ENCODE data around the gene LIMK1. TPM values are rescaled to one million over a fixed set of nuclear protein-coding genes. Genes with fewer than 3 reads are reported as not detected.

LIMK1 gene
- total and polyA plus RNA-seq, 2 of the 13 experiments (the other 11 are each of a cell fraction or from before 2014, with no cell fraction given) = 8.9 to 18.8 TPM

GRCh38 chr7:74068378-74069085, 15.1 kb upstream of the LIMK1 start:
- TF ChIP-seq REPIN1 (CRISPR knock-in tag; IDR thresholded peaks at IDR 0.05; ENCODE audit: borderline replicate concordance, low read depth) = no peak
- TF ChIP-seq CBFB (CRISPR knock-in tag; IDR thresholded peaks at IDR 0.05) = no peak
- no peak for TF ChIP-seq ZNF768 (CRISPR knock-in tag; IDR thresholded peaks at IDR 0.05)
- TF ChIP-seq KDM6A (CRISPR knock-in tag; IDR thresholded peaks at IDR 0.05; ENCODE audit: low read depth) = no peak
- no peak for TF ChIP-seq NFIB (CRISPR knock-in tag; IDR thresholded peaks at IDR 0.05; ENCODE audit: borderline replicate concordance)
- TF ChIP-seq HNF1A (IDR thresholded peaks at IDR 0.05; ENCODE audit: low read depth) = no peak
- TF ChIP-seq HNF1A (CRISPR knock-in tag; IDR thresholded peaks at IDR 0.05; ENCODE audit: borderline replicate concordance) = no peak
- no peak for TF ChIP-seq BRCA1 (CRISPR knock-in tag; IDR thresholded peaks at IDR 0.05)
- no peak for TF ChIP-seq ZNF580 (CRISPR knock-in tag; IDR thresholded peaks at IDR 0.05; ENCODE audit: borderline replicate concordance, low read depth)
- TF ChIP-seq TMF1 (CRISPR knock-in tag; IDR thresholded peaks at IDR 0.05; ENCODE audit: low read depth) = no peak
- no peak for TF ChIP-seq ATM (IDR thresholded peaks at IDR 0.05; ENCODE audit: borderline replicate concordance)
- H3K27me3 ChIP-seq (ENCODE audit: control insufficient read depth in 1 of 2, insufficient read depth in 2 of 2, low read length in 2 of 2) = peaks cover 2 to 10% of the 10 kb centered on the region in 2 experiments; a peak in 4 of 5 replicates
- no peaks in the 10 kb centered on the region for H4K20me1 ChIP-seq (ENCODE audit: insufficient read depth, low read length)
- H3K9ac ChIP-seq (ENCODE audit: insufficient read depth, low read depth, low read length) = no peak overlapping the region
- no peaks in the 10 kb centered on the region for H3K36me3 ChIP-seq (replicated peaks in 1 of 2; ENCODE audit: control insufficient read depth in 1 of 2, insufficient read depth in 2 of 2, low read length in 2 of 2)
- intact Hi-C loops (cut with micrococcal nuclease; ENCODE audit: unreplicated experiment) = loop anchor here (5.0 kb wide), 1 partner anchor 134 kb away; no protein-coding TSS in a partner anchor
- H3K9me3 ChIP-seq (ENCODE audit: low read length) = no peaks in the 10 kb centered on the region
- no peak overlapping the region for H3K4me3 ChIP-seq (replicated peaks in 1 of 3; ENCODE audit: insufficient read depth in 1 of 3, low read depth in 2 of 3, low read length in 3 of 3)
- ChIA-PET CTCF (ENCODE audit: low intra/inter-chr PET ratio, low total read pairs) (interaction anchor here (1.2 to 1.7 kb wide), 5 partner anchors 97 to 333 kb away, joined by 4 to 10 read pairs (median 7); no protein-coding TSS in a partner anchor), POLR2A (no interaction called here)
- H3K4me1 ChIP-seq (ENCODE audit: insufficient read depth, low read length) = peaks cover 3% of the 10 kb centered on the region; the same call in 1 of the 2 replicates
- no peak for FAIRE-seq
- ATAC-seq = no peak
- no TSS peak for BruUV-seq (replicated peaks)
- no peaks in the 10 kb centered on the region for H3K79me2 ChIP-seq (ENCODE audit: insufficient read depth, low read length)
- in situ Hi-C loops (cut with HindIII; ENCODE audit: extremely low pct_ligation_motif_present, low pct_unique_long_range_greater_than_20kb) = loop anchor here (5.0 to 10.0 kb wide), 2 partner anchors 104 to 336 kb away; partner anchors contain the start of gene EIF4H
- 63% methylated on average over 12 of the region's 20 CpGs for WGBS (ENCODE audit: low lambda C conversion rate)
- no peak for DNase-seq (ENCODE audit: low spot score)
- no peak overlapping the region for H3K27ac ChIP-seq (ENCODE audit: extremely low read length, insufficient read depth, low read length)
- H3K4me2 ChIP-seq (ENCODE audit: low read depth, low read length) = no peak overlapping the region
- H2AFZ ChIP-seq (ENCODE audit: low read length) = no peak overlapping the region

Data from HepG2 (cell line).